CD4-positive, alpha-beta T cell treated with Interleukin-15 for 1 hour (primary cell): ENCODE results near the gene TBCD.
"Not testable (repeated sequence)": the region's sequence is repeated elsewhere in the genome, so short reads cannot be mapped to it uniquely, and the experiment has no call there.

ENCODE experiments used
- DNase-seq: peaks from one replicate; pipeline ENCODE4 v3.0.0-alpha.2; 2020

TBCD gene

DNA sequence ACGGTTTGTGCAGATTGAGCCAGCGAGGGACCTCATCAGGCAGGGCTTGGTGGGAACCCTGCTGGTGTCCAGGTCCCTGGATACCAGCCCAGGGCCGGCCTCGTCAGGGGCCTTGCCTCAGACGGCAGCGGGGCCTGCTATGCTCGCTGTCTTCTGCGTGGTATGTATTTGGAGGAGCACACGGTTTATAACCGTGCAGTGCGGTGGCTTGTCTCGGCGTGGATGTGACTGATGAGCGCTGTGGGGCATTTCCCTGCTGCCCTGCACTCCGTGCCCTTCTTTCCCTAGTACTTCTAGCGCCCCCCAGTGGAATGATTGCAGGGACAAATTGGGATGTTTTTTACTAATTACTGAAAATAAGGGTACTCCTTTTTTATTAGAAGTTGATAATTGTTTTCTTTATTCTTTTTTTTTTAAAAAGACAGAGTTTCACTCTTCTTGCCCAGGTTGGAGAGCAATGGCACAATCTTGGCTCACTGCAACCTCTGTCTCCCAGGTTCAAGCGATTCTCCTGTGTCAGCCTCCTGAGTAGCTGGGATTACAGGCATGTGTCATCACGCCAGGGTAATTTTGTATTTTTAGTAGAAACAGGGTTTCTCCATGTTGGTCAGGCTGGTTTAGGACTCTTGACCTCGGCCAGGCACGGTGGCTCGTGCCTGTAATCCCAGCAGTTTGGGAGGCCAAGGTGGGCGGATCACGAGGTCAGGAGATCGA lies 15.3 kb downstream of the TBCD start:
- no peak for DNase-seq

DNA sequence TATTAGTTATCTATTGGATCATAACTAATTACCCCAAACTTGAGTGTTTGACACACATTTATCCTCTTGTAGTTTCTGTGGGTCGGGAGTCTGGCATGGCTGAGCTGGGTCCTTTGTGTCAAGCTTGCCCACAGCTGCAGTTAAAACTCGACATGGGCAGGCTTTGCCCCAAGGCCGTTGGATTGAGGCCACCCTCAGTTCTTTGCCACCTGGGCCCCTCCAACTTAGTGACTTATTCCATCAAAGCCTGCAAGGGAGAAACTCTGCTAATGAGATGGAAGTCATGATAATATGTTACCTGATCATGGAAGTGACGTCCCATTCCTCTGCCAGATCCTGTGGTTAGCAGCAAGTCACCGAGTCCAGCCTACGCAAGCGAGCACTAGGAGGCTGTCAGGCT lies 17.2 kb downstream of the TBCD start:
- no peak for DNase-seq

DNA sequence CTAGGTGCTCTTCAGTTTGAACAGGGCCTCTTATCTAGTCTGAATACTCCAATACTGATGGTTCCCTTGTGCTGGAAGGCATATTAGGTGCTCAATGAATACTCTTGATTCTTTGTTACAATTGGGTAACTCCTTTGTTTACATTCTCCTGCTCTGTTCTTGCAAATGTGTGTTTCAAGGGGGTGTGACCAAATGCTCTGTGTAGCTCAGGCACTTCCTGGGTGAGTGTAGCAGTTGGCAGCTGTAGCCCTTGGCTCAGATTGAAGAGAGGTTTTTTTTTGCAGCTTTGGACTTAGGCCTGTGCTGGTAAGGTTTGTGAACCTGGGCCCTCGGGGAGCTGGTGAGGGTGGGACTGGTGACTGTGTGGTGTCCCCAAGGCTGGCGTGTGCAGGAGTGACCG lies 20.2 kb downstream of the TBCD start:
- DNase-seq, result no peak

DNA sequence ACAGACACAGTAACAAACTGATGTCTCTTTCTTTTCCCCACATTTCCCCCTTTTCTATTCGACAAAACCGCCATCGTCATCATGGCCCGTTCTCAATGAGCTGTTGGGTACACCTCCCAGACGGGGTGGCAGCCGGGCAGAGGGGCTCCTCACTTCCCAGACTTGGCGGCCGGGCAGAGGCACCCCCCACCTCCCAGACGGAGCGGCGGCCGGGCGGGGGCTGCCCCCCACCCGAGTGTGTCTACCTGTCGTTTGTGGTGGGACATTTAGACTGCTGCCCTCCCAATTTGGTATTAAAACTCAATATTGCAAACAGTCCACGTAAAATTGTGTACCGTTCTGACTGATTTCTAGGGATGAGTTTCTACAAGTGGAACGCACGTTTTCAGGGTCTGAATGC lies 22.6 kb downstream of the TBCD start:
- DNase-seq, result not testable (repeated sequence)

DNA sequence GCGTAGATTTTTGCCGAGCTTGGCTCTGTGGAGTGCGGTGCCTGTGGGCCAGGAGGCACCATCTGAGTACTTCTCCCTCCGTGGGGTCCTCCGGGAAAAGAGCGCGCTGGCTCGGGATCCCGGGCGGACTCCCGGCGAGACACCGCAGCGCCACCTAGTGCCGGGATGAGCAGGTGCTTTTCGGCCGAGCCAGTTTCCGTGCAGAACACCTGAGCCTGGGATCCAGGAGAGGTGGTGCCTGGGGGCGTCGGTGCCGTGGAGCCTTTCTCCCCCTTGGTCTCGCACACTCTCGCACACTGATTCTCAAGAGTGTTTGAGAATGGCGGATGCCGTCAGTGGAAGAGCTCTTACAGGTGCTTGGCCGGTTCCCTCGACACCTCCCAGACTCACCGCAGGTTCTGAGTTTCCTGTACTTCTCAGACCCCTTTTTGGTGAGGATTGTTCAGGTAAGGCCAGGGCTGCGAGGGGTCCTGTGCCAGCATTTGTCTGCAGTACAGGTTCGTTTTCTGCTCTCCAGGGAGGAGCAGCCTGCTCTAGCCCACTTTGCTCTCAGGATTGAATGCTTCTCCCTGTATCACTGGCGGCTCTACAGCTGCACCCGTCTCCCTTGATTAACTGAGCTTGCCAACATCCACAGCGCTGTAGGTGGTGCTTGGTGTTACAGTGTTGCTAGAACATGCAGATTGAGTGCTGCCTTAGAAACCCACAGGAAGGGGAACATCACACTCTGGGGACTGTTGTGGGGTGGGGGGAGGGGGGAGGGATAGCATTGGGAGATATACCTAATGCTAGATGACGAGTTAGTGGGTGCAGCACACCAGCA lies 23.3 kb downstream of the TBCD start:
- peak; percentile 34 for DNase-seq

DNA sequence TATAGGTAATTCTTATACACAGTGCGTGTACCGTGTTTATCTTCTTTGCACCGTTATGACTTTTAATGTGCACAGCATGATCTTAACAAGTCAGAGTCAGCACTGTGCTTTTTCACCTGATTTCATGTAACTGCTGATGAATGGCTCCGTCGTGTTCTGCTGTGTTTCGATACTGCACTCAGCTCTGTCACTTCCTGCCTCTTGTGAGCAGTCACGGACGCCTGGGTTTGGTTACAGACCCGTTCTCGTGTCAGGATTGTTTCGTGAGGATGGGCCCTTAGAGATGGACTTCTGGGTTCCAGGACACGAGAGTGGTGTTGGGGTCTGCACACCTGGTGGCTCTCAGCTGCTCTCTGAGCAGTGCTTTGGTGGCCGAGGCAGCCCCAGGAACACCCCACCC lies 24.6 kb downstream of the TBCD start:
- no peak for DNase-seq

DNA sequence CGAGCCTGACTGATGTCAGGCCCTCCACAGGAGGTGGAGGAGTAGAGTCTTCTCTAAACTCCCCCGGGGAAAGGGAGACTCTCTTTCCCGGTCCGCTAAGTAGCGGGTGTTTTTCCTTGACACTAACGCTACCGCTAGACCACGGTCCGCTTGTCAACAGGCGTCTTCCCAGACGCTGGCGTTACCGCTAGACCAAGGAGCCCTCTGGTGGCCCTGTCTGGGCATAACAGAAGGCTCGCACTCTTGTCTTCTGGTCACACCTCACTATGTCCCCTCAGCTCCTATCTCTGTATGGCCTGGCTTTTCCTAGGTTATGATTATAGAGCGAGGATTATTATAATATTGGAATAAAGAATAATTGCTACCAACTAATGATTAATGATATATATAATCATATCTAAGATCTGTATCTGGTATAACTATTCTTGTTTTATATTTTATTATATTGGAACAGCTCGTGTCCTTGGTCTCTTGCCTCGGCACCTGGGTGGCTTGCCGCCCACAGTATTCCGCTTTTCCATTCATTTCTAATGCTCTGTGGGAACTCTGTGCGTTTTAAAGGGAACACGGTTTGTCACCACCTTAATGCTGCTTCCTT lies 26.0 kb downstream of the TBCD start:
- not testable (repeated sequence) for DNase-seq

DNA sequence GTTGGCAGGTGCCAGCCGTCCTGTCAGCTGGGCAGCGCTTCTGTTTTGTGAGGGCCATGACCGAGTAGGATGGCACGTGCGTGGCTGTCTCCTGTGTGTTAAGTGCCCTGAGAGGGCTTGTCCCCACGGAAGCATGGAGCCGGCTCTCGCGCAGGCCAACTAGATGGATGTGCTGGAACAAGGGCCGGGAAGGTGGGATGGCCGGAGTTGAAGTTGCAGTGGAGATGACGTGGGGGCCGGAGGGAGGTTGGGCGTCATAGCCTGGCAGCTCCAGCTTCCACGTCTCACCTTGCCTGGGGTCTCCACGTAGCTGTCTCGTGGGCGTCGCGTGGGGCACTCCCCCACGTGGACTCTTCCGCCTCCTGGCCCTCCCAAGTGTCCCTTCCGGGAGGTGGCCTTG lies 27.7 kb downstream of the TBCD start:
- DNase-seq, result no peak

DNA sequence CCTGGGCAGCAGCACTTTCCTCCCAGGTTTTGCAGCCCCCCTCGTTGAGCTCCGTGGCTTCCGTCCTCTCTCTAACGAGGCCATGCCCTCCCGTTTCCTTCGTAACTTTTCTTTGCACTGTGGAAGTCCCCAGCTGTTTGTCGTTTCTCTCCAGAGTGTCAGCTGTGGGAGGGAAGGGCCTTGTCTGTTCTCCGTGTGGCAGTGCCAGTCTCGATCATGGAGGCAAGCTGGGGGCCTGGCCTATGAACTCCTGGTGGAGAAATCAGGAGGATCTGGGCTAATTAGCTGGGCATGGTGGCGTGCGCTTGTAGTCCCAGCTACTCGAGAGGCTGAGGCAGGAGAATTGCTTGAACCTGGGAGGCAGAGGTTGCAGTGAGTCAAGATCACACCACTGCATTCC lies 28.3 kb downstream of the TBCD start:
- no peak for DNase-seq

DNA sequence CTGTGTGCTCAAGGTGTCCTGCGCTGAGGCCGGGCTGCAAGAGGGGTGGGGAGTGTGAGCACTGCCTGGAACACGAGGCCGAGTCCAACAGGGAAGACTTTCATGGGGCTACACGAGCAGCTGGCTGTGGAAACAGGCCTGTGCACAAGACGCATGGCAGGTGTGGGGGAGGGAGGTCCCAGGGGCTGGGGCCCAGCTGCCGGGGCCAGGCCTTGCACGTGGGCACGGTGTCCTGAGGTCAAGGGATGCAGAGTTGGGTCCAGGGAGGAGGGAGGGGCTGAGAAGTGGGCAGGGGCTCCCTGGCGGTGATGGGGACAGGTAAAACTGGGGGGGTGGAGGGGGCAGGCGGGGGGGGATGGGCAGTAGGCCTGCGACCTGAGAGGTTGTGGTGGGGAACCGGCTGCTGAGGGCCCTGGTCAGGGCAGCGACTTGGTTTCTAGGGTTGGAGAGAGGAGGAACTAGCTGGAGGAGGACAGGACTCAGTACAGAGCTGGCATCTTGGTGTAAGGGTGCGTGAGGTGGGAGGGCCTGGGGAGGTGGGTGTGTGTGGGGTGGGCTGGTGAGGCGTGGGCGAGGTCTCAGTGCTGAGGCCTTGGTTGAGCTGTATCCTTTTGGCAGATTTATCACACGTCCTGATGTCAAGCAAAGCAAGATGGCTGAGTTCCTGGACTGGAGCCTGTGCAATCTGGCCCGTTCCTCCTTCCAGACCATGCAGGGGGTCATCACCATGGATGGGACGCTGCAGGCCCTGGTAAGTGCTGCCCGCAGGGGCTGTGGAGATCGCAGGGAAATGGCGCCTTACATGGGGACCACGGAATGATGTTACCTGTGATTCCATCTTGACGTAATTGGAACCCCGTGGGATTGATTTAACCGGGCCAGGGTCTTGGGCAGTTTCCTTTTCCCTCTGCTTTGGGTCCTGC lies 29.4 kb downstream of the TBCD start:
- no peak for DNase-seq

DNA sequence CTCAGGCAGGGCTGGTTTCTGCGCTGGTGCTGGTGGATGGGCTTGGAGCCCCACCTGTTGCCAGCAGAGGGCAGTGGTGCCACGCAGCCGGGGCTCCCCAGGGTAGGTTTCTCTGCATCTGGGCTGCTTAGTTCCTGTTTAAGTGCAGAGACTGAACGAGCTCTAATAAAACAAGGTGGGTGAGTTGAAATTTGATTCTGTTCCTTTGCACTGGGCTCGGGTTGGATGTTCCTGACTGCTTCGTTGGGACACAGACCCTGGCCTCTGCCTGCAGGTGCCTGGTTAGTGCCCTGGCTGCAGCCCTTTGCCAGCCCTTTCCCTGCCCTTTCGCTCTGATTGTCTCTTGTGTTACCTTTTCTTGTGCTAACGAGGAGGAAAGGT lies 30.0 kb downstream of the TBCD start:
- DNase-seq, result peak; percentile 84

DNA sequence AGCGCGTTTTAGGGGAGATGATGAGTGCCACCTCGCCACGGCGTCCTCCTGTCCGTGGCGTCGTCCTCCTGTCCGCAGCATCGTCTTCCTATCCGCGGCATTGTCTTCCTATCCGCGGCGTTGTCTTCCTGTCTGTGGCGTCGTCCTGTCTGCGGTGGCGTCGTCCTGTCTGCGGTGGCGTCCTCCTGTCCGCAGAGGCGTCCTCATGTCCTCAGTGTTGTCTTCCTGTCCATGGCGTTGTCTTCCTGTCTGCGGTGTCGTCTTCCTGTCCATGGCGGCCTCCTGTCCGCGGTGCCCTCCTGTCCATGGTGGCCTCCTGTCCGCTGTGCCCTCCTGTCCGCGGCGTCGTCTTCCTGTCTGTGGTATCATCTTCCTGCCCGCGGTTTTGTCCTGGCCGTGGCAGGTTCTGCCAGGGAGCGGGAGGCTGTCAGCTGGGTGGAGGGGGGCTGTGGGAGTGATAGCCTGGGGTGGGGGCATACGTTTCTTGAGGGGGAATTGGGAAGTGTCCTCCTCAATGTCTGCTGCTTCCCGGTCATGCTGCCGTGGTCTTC lies 30.9 kb downstream of the TBCD start:
- DNase-seq, result peak; percentile 34

DNA sequence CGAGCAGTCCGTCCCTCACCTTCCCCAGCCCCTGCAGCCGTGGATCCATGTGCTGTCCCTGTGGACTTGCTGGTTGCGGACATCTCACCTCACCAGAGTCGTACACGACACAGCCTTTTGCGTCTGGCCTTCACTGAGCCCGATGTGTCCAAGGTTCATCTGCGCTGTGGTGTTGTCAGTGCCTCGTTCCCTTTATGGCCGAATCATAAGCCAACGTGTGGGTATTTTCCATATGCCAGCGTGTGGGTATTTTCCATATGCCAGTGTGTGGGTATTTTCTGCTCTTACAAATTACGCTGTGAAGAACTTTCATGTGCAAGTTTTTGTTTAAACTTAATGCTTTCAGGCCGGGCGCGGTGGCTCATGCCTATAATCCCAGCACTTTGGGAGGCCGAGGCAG lies 31.6 kb downstream of the TBCD start:
- DNase-seq, result no peak

DNA sequence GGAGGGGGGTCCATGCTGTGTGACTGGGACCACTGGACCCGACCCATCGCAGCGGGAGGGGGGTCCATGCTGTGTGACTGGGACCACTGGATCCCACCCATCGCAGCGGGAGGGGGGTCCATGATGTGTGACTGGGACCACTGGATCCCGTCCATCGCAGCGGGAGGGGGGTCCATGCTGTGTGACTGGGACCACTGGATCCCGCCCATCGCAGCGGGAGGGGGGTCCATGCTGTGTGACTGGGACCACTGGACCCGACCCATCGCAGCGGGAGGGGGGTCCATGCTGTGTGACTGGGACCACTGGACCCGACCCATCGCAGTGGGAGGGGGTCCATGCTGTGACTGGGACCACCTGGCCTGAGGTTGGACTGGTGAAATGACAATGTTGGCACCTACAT lies 33.7 kb downstream of the TBCD start:
- not testable (repeated sequence) for DNase-seq

DNA sequence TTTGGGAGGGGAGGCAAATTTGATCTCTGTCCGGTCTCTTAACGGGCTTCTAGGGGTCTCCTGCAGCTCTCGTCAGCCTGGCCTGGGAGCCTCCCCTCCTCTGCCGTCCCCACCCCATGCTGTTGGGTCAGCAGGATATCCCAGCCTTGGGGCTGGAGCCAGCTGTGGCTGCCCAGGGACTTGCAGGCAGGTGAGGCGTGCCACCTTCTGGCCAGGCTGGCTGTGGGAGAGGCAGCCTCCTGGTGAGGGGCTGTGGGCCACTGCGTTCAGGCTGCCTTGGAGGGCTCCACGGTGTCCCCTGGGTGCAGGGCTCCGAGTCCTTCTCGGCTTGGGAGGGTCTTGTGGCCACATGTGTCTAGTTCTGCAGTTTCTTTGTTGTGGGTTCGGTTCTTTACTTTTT lies 34.6 kb downstream of the TBCD start:
- DNase-seq, result no peak

DNA sequence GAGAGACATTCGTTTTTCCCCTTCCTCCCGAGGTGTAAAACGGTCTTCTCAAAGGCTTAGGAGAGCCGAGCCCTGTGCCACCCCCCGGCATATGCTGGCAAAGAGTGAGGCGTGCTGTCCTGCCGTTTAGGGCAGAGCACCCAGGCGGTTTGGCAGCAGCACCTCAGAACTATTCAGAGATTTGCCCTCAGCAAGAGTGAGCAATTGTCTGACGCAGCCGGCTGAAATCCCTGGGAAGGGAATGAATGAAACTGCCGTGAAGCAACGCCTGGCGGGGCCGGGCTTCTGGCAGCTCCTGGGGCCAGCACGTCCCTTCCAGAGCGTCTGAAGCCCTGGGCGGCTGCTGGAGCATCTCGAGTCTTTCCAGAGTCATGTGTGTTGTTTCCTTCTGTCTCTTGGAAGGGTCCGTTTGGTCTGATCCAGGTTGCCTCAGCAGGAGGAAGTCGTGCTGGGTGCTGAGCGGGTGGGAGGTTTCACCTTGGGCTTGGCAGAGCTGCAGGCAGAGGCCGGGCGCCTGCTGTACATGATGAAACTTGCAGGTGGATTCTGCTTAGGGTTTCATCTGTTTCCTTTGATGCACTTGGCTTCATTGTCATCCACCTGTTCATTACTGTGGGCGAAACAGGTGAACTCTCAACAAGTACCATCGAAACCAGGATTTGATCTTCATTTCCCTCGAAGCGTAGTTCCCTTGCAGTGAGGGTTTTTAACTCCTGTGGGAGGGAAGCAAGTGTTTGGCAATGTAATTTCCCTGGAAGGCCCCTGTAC lies 35.4 kb downstream of the TBCD start:
- DNase-seq, result no peak

DNA sequence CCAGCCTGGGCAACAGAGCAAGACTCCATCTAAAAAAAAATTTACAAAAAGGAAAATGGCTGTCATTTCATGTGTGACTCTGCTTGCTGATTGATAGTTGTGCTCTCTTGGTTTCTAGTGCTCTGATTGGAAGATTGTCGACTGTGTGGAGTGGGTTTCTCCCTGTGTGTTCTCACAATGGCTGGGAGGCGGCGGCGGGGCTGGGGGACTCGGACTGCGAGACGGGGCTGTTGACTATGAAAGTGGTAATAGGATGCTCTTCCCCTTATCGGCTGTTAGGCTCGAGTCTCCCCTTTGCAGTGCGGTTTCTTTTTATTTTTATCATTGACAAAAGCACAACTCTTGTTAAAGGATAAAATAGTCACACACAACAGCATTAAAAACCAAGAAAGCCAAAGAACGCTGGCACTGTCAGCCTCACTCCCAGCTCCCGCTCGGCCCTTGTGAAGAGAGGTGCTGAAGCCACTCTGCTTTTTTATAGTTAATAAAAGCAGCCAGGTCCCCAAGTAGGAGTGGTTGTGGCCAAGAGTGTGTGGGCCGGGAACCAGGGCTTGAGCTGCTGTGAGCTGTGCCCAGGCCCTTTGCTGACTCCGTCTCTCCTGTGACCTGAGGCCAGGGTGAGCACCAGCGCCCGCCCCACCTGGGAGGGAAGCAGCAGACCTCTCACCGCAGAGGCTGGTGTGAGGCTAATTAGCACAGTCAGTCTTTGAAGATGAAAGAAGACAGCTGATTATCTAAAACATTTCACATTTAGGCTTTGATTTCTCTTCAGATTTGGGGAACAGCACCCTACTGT lies 36.5 kb downstream of the TBCD start:
- DNase-seq, result no peak

DNA sequence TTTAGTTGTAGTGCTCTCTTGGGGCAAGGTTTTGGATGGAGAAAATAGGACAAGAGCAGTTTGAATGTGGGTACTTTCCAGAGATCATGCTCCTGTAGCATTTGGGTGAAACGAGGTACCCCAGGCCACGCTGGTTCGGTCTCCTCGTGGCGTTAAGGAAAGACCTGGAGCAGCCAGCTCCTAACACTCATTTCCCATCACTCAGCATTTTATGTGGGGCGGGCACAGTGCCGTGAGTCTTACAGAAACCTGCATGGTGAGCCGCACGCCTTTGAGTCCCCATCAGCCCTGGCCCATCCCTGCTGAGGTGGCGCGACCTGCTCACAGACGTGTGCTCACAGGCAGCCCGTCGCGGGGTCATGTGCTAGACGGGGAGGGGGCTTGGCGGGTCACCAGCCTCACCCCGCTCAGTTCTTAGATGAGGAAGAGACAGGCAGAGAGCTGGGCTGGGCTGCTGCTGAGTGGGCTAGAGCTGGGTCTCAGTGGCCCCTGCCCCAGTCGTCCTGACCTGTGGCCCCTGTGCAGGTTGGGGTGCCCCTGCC lies 37.3 kb downstream of the TBCD start:
- DNase-seq, result no peak

DNA sequence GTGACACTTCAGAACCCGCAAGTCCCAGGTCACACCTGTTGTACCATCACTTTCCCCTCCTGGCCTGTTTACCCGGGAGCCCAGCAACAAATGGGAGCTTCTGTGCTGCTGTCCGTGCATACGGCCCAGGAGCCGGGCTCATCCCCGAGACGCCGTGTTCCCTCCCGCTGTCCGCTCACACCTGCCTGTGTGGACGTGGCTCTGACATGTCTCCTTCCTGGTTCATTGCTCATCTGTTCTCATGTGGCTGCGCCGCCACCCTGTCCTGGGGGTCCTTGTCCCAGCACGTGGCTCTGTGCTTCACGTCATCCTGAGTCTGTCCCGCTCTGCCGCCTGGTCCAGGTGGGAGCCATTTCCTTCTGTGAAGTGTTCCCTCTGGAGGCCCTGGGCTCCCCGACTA lies 37.9 kb downstream of the TBCD start:
- DNase-seq, result no peak

DNA sequence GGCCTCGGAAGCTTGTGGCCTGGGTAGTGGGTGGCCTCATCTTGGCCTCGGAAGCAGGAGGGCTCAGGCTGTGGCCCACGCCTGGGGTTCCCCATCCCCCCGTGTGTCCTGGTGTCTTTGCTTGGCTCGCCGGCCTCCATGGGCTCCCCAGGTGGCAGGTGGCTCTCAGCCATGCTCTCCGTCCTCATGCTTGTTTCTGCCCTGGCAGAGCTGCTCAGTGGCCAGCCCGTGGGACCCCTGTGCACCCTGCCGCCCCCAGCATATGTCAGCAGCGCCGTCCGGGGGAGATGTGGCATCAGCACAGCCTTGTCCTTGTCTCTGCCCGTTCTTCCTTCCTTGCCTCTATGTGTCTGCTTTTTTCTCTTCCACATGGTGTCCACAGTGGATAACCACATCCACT lies 38.5 kb downstream of the TBCD start:
- DNase-seq, result no peak

DNA sequence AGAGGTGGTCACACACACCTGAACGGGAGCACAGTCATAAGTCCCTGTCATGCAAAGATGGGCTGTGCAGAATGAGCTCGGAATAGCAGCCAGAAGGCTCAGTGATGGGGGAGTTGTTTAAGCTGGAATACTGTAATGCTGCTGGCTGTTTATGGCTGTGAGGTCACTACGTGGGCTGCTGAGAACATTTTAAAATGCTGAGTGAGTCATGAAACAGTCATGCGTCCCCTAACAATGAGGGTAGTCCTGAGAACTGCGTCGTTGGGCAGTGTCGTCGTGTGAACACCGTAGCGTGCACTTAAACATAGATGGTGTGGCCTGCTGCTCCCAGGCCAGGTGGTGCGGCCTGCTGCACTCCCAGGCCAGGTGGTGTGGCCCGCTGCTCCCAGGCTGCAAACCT lies 39.7 kb downstream of the TBCD start:
- no peak for DNase-seq
